BJ (cell line): Measurements from ENCODE around the gene MPPED2. TPM values are rescaled to one million over a fixed set of nuclear protein-coding genes. Genes with fewer than 3 reads are reported as not detected.

Experiments used
- CTCF ChIA-PET: fragments of 350-600 bp; formaldehyde crosslinking; extraction: SDS; loops from one replicate; lab custom pipeline; 2021; ENCODE audit warnings: antibody characterized with exemption, inconsistent platforms; lab: Yijun Ruan, JAX
- POLR2A ChIA-PET: fragments of 300-600 bp; sonication (Branson Sonifier 250); formaldehyde crosslinking; extraction: SDS; loops from one replicate; lab custom pipeline; 2021; ENCODE audit warnings: antibody characterized with exemption; lab: Charles Lee
- DNase-seq: peaks from one replicate; pipeline ENCODE4 v3.0.0-alpha.2; 2011; ENCODE audit warnings: low read depth
- H3K27me3 ChIP-seq: 2 replicates; pipeline ENCODE4 v1.6.0; 2011; ENCODE audit warnings: low read length; ENCODE audit not compliant: control insufficient read depth, insufficient read depth
- H3K36me3 ChIP-seq: 2 replicates; pipeline ENCODE4 v1.5.1; 2011; ENCODE audit warnings: low read length; ENCODE audit not compliant: control insufficient read depth, insufficient read depth
- H3K4me3 ChIP-seq: 2 replicates; pipeline ENCODE4 v1.5.1; 2011; ENCODE audit warnings: low read depth, mild to moderate bottlenecking, control low read depth, low read length
- CTCF ChIP-seq: IDR thresholded peaks from 2 replicates; pipeline ENCODE4 v1.5.1; 2011; ENCODE audit warnings: low read depth, mild to moderate bottlenecking, control low read depth, inconsistent platforms, low read length, moderate library complexity; ENCODE audit not compliant: insufficient read depth
- polyA plus RNA-seq: library from polyadenylated mRNA; depleted of rRNA; stranded (reverse); fragments of >200 nt; gene quantifications from 2 replicates; pipeline ENCODE4 v1.2.3, GENCODE V29; 2011

Gene MPPED2
- polyA plus RNA-seq, 1 experiment: not detected

- CTCF ChIA-PET: no interaction called here
- Histone ChIP-seq H3K27me3 (no peaks in the 10 kb centered on the region), H3K4me3 (no peak overlapping the region), H3K36me3 (no peaks in the 10 kb centered on the region)
- no peak for TF ChIP-seq CTCF
- no peak for DNase-seq
- POLR2A ChIA-PET: no interaction called here
Measured at GRCh38 chr11:30360741-30361140, 225.4 kb downstream of the MPPED2 start.
